GM12873 (cell line): Measurements from ENCODE around the gene LRMDA.

Experiments
- CTCF ChIP-seq: IDR thresholded peaks from 2 replicates; pipeline ENCODE4 v1.5.1; 2012; ENCODE audit warnings: low read depth, mild to moderate bottlenecking, moderate library complexity, low read length, control low read depth; ENCODE audit not compliant: insufficient read depth; ENCODE audit errors: missing control alignments

Gene LRMDA

GRCh38 chr10:76408646-76409045 is 977.2 kb downstream of the LRMDA start:
- TF ChIP-seq CTCF, result no peak

GRCh38 chr10:76411729-76412435 is 980.5 kb downstream of the LRMDA start:
- TF ChIP-seq CTCF, result no peak

GRCh38 chr10:76415554-76415953 is 984.1 kb downstream of the LRMDA start:
- TF ChIP-seq CTCF, result no peak

- TF ChIP-seq CTCF, result no peak
Observed at GRCh38 chr10:76416642-76417041, 985.2 kb downstream of the LRMDA start.

- TF ChIP-seq CTCF, result no peak
Observed at GRCh38 chr10:76420725-76421124, 989.3 kb downstream of the LRMDA start.

- no peak for TF ChIP-seq CTCF
Observed at GRCh38 chr10:76422769-76423168, 991.3 kb downstream of the LRMDA start.

GRCh38 chr10:76428551-76429367 is 997.3 kb downstream of the LRMDA start:
- TF ChIP-seq CTCF, result no peak
